ENCODE results near the gene SLC10A3.

The SLC10A3 gene

GRCh38 chrX:154534526-154535322 is 44.3 kb upstream of the SLC10A3 start (continued):
- TF ChIP-seq ZNF214 (tag by site-specific recombination; IDR thresholded peaks at IDR 0.05; ENCODE audit: borderline replicate concordance) (no peak), ZNF37A (tag by site-specific recombination; IDR thresholded peaks at IDR 0.05) (no peak), ZNF121 (tag by site-specific recombination; IDR thresholded peaks at IDR 0.05) (peak; percentile 75; the same call in 1 of the 2 replicates), EGR2 (tag by site-specific recombination; IDR thresholded peaks at IDR 0.05; ENCODE audit: low read depth) (peak; percentile 29; the same call in 1 of the 2 replicates), SETDB1 (IDR thresholded peaks at IDR 0.05; ENCODE audit: insufficient read length, low read length) (no peak), ZNF274 (IDR thresholded peaks at IDR 0.05; ENCODE audit: low read length) (no peak), ZNF274 (tag by site-specific recombination; IDR thresholded peaks at IDR 0.05; ENCODE audit: borderline replicate concordance) (no peak), GFI1B (tag by site-specific recombination; IDR thresholded peaks at IDR 0.05) (0 out of 2 replicates have a peak, but pooled peaks have one; percentile 22), ZNF654 (tag by site-specific recombination; IDR thresholded peaks at IDR 0.05; ENCODE audit: low read depth) (peak; percentile 100), ZNF692 (tag by site-specific recombination; IDR thresholded peaks at IDR 0.05) (peak; percentile 77), ZNF571 (tag by site-specific recombination; IDR thresholded peaks at IDR 0.05) (no peak), SCRT1 (tag by site-specific recombination; IDR thresholded peaks at IDR 0.05; ENCODE audit: borderline replicate concordance) (no peak), PBX3 (CRISPR knock-in tag; IDR thresholded peaks at IDR 0.05) (0 out of 2 replicates have a peak, but pooled peaks have one; percentile 64), ZNF112 (tag by site-specific recombination; IDR thresholded peaks at IDR 0.05) (no peak), ZNF132 (tag by site-specific recombination; IDR thresholded peaks at IDR 0.05; ENCODE audit: borderline replicate concordance) (no peak), ZNF660 (tag by site-specific recombination; IDR thresholded peaks at IDR 0.05) (peak; percentile 94), MYNN (tag by site-specific recombination; IDR thresholded peaks at IDR 0.05; ENCODE audit: borderline replicate concordance) (no peak), YY2 (tag by site-specific recombination; IDR thresholded peaks at IDR 0.05) (0 out of 2 replicates have a peak, but pooled peaks have one; percentile 37), ZNF10 (tag by site-specific recombination; IDR thresholded peaks at IDR 0.05) (no peak), ZNF629 (tag by site-specific recombination; IDR thresholded peaks at IDR 0.05) (peak; percentile 60), ZNF26 (tag by site-specific recombination; IDR thresholded peaks at IDR 0.05) (no peak), ZNF548 (tag by site-specific recombination; IDR thresholded peaks at IDR 0.05) (no peak), ZNF623 (tag by site-specific recombination; IDR thresholded peaks at IDR 0.05) (no peak), HOXC10 (CRISPR knock-in tag; IDR thresholded peaks at IDR 0.05) (0 out of 2 replicates have a peak, but pooled peaks have one; percentile 79), ZSCAN30 (tag by site-specific recombination; IDR thresholded peaks at IDR 0.05) (peak; percentile 96), ZNF843 (tag by site-specific recombination; IDR thresholded peaks at IDR 0.05) (peak; percentile 56; the same call in 1 of the 2 replicates), YY1 (tag by site-specific recombination; IDR thresholded peaks at IDR 0.05) (no peak; the same call in 1 of the 2 replicates), ZIC2 (tag by site-specific recombination; IDR thresholded peaks at IDR 0.05) (peak; percentile 42; the same call in 1 of the 2 replicates), ZBTB17 (tag by site-specific recombination; IDR thresholded peaks at IDR 0.05) (peak; percentile 72)

All from HEK293 (cell line).